ENCODE measurements around the gene BBS9. TPM values are rescaled to one million over a fixed set of nuclear protein-coding genes. Genes with fewer than 3 reads are reported as not detected.

BBS9 gene
- total and polyA plus RNA-seq, 2 donors from 2014 or later: 9.0 to 23.4 TPM

GRCh38 chr7:33325754-33326484, 196.6 kb downstream of the BBS9 start:
- no peaks in the 10 kb centered on the region for H3K27me3 ChIP-seq (ENCODE audit: control insufficient read depth, insufficient read depth, low read length)
- no peak overlapping the region for H3K27ac ChIP-seq (ENCODE audit: low read depth in 2 of 2, low read length in 2 of 2)
- no peaks in the 10 kb centered on the region for H3K4me1 ChIP-seq (ENCODE audit: control insufficient read depth in 2 of 3, insufficient read depth in 2 of 3, low read depth in 1 of 3, low read length in 3 of 3)
- no peaks in the 10 kb centered on the region for H3K36me3 ChIP-seq (ENCODE audit: control insufficient read depth in 2 of 3, insufficient read depth in 3 of 3, low read length in 3 of 3)
- intact Hi-C loops (cut with DNase I): no loop called here
- H3K9me3 ChIP-seq (ENCODE audit: control insufficient read depth in 2 of 3, insufficient read depth in 1 of 3, low read length in 3 of 3): peaks cover 0 to 2% (median 0%) of the 10 kb centered on the region in 3 donors
- H3K9ac ChIP-seq (ENCODE audit: low read length in 3 of 3): no peak overlapping the region
- FAIRE-seq (no peak), DNase-seq (no peak)
- H3K4me3 ChIP-seq (ENCODE audit: low read length in 3 of 3): no peak overlapping the region
- TF ChIP-seq, protein P1, sequence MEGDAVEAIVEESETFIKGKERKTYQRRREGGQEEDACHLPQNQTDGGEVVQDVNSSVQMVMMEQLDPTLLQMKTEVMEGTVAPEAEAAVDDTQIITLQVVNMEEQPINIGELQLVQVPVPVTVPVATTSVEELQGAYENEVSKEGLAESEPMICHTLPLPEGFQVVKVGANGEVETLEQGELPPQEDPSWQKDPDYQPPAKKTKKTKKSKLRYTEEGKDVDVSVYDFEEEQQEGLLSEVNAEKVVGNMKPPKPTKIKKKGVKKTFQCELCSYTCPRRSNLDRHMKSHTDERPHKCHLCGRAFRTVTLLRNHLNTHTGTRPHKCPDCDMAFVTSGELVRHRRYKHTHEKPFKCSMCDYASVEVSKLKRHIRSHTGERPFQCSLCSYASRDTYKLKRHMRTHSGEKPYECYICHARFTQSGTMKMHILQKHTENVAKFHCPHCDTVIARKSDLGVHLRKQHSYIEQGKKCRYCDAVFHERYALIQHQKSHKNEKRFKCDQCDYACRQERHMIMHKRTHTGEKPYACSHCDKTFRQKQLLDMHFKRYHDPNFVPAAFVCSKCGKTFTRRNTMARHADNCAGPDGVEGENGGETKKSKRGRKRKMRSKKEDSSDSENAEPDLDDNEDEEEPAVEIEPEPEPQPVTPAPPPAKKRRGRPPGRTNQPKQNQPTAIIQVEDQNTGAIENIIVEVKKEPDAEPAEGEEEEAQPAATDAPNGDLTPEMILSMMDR (IDR thresholded peaks at IDR 0.05; ENCODE audit: borderline replicate concordance, extremely low read depth, insufficient read depth): no peak

DNA sequence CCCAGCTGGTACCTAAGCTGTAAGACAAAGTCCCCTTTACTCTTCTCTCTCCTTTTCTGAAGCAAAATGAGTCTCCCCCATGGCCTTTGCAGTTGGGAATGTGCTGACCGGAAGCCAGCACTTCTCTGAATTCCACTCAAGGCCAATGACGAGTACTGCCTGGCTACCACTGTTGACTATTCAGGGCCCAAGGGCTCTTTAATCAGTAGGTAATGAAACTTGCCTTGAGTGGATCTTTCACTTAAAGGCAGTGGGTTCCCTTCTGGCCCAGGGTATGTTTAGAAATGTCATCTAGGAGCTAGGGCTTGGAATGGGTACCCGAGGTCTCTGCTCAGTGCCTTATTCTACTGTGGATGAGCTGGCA, 197.1 kb downstream of the BBS9 start:
- H3K9ac ChIP-seq (ENCODE audit: low read length in 3 of 3): no peak overlapping the region
- no peaks in the 10 kb centered on the region for H3K36me3 ChIP-seq (ENCODE audit: control insufficient read depth in 2 of 3, insufficient read depth in 3 of 3, low read length in 3 of 3)
- H3K4me1 ChIP-seq (ENCODE audit: control insufficient read depth in 2 of 3, insufficient read depth in 2 of 3, low read depth in 1 of 3, low read length in 3 of 3): no peaks in the 10 kb centered on the region
- TF ChIP-seq, protein P1 (IDR thresholded peaks at IDR 0.05; ENCODE audit: borderline replicate concordance, extremely low read depth, insufficient read depth): no peak
- no peaks in the 10 kb centered on the region for H3K27me3 ChIP-seq (ENCODE audit: control insufficient read depth, insufficient read depth, low read length)
- no peak overlapping the region for H3K4me3 ChIP-seq (ENCODE audit: low read length in 3 of 3)
- peaks cover 0 to 2% (median 0%) of the 10 kb centered on the region in 3 donors for H3K9me3 ChIP-seq (ENCODE audit: control insufficient read depth in 2 of 3, insufficient read depth in 1 of 3, low read length in 3 of 3)
- H3K27ac ChIP-seq (ENCODE audit: low read depth in 2 of 2, low read length in 2 of 2): no peak overlapping the region
- DNase-seq (no peak), FAIRE-seq (no peak)
- intact Hi-C loops (cut with DNase I): no loop called here

DNA sequence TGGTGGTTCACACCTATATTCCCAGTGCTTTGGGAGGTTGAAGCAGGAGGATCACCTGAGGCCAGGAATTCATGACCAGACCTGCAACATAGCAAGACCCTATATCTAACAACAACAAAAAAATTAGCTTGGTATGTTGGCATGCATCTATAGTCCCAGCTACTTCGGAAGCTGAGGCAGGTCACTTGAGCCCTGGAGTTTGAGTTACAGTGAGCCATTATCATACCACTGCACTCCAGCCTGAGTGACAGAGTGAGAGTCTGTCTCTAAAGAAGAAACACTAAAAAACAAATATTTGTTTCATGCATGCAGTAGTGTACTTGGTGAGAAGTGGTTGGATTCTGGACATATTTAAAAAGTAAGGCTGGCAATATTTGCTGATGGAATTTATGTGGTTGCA, 198.1 kb downstream of the BBS9 start:
- no peaks in the 10 kb centered on the region for H3K27me3 ChIP-seq (ENCODE audit: control insufficient read depth, insufficient read depth, low read length)
- H3K9me3 ChIP-seq (ENCODE audit: control insufficient read depth in 2 of 3, insufficient read depth in 1 of 3, low read length in 3 of 3): no peaks in the 10 kb centered on the region
- H3K4me1 ChIP-seq (ENCODE audit: control insufficient read depth in 2 of 3, insufficient read depth in 2 of 3, low read depth in 1 of 3, low read length in 3 of 3): no peaks in the 10 kb centered on the region
- H3K9ac ChIP-seq (ENCODE audit: low read length in 3 of 3): no peak overlapping the region
- no peak overlapping the region for H3K27ac ChIP-seq (ENCODE audit: low read depth in 2 of 2, low read length in 2 of 2)
- TF ChIP-seq, protein P1 (IDR thresholded peaks at IDR 0.05; ENCODE audit: borderline replicate concordance, extremely low read depth, insufficient read depth): no peak
- intact Hi-C loops (cut with DNase I): no loop called here
- H3K36me3 ChIP-seq (ENCODE audit: control insufficient read depth in 2 of 3, insufficient read depth in 3 of 3, low read length in 3 of 3): no peaks in the 10 kb centered on the region
- H3K4me3 ChIP-seq (ENCODE audit: low read length in 3 of 3): no peak overlapping the region
- DNase-seq (no peak), FAIRE-seq (no peak)

Measured in kidney (tissue), 14 donors.